Lung (tissue), 12 donors: Measurements from ENCODE around the gene NEURL1B. TPM values are rescaled to one million over a fixed set of nuclear protein-coding genes. Genes with fewer than 3 reads are reported as not detected.

Experiments
- ATAC-seq: fragments of 200-7000 bp; cut with Tn5 transposase; one replicate; pipeline ENCODE4 v1.9.1; 2020; ENCODE audit warnings: moderate number of reproducible peaks; ENCODE audit not compliant: insufficient read depth, low FRiP score
- DNase-seq, 3 donors: peaks; one replicate each; pipeline ENCODE4 v3.0.0-alpha.2; 2013 to 2017
- H3K27ac ChIP-seq, 2 donors: one replicate each; pipeline ENCODE4 v1.5.1; 2013; ENCODE audit warnings: mild to moderate bottlenecking in 2 of 2, moderate library complexity in 2 of 2, control low read depth in 1 of 2, inconsistent platforms in 1 of 2, low read depth in 1 of 2, low read length in 1 of 2
- H3K27me3 ChIP-seq, 3 donors: one replicate each; pipeline ENCODE4 v1.5.1; 2013; ENCODE audit warnings: low read length in 2 of 3; ENCODE audit not compliant: control insufficient read depth in 3 of 3, insufficient read depth in 3 of 3
- H3K36me3 ChIP-seq, 4 donors: one replicate each; pipeline ENCODE4 v1.5.1; 2013; ENCODE audit warnings: low read length in 4 of 4, mild to moderate bottlenecking in 1 of 4, moderate library complexity in 1 of 4; ENCODE audit not compliant: control insufficient read depth in 4 of 4, insufficient read depth in 4 of 4
- H3K4me1 ChIP-seq, 5 donors: one replicate each; pipeline ENCODE4 v1.5.1; 2013; ENCODE audit warnings: low read length in 5 of 5, mild to moderate bottlenecking in 2 of 5, moderate library complexity in 1 of 5; ENCODE audit not compliant: control insufficient read depth in 5 of 5, insufficient read depth in 5 of 5
- H3K4me3 ChIP-seq: one replicate; pipeline ENCODE4 v1.5.1; 2013; ENCODE audit warnings: mild to moderate bottlenecking, control low read depth, moderate library complexity
- H3K9ac ChIP-seq, 2 donors: one replicate each; pipeline ENCODE4 v1.5.1; 2013; ENCODE audit warnings: low read length in 2 of 2, control low read depth in 1 of 2; ENCODE audit not compliant: insufficient read depth in 1 of 2
- H3K9me3 ChIP-seq, 4 donors: one replicate each; pipeline ENCODE4 v1.5.1; 2013; ENCODE audit warnings: low read length in 3 of 4, mild to moderate bottlenecking in 1 of 4, moderate library complexity in 1 of 4; ENCODE audit not compliant: control insufficient read depth in 4 of 4, insufficient read depth in 3 of 4
- CTCF ChIP-seq: IDR thresholded peaks from 2 replicates; pipeline ENCODE4 v1.5.1; 2012; ENCODE audit warnings: mild to moderate bottlenecking; ENCODE audit errors: control extremely low read depth, extremely low read depth
- WGBS, 2 donors: extraction: QIAGEN DNeasy Blood & Tissue Kit; methylation state at CpG; one replicate each; pipeline ENCODE4 v1.1.7; 2013; 5-methylcytosine and 5-hydroxymethylcytosine counted together
- polyA plus RNA-seq, 2 donors: library from polyadenylated mRNA; stranded (reverse); fragments of 200-250 nt; gene quantifications; one replicate each; pipeline ENCODE4 v1.2.1, GENCODE V29; 2013
- total RNA-seq, 2 donors: library from RNA; depleted of rRNA in 1 of 2; stranded (reverse); fragments of >200 nt in 1 of 2; gene quantifications; one replicate each; pipeline ENCODE4 v1.2.1, GENCODE V29; 2014 to 2021
- donor health status: control.
- donor health status: control.
- donor health status: Bipolar disorder and iron deficiency.
- donor health status: healthy.
- donor health status: DM: yes; HTN: yes; CAD: no.

The NEURL1B gene
- total and polyA plus RNA-seq, 4 donors = 5.1 to 26.4 (median 11.8) TPM

- Histone ChIP-seq H3K9me3 (no peaks in the 10 kb centered on the region), H3K36me3 (peaks cover 0 to 5% (median 0%) of the 10 kb centered on the region in 4 donors), H3K4me3 (no peak overlapping the region), H3K27ac (no peak overlapping the region), H3K9ac (no peak overlapping the region), H3K27me3 (no peaks in the 10 kb centered on the region), H3K4me1 (peaks cover 0 to 13% (median 3%) of the 10 kb centered on the region in 5 donors)
- no peak for TF ChIP-seq CTCF
- ATAC-seq (peak; percentile 53), DNase-seq (peak; percentile 65 to 83 (median 81))
- 44 to 67% methylated on average over 7 of the region's 7 CpGs for WGBS, 2 donors
These were observed 37.8 kb downstream of the NEURL1B start for GRCh38 chr5:172678902-172679301.

DNA sequence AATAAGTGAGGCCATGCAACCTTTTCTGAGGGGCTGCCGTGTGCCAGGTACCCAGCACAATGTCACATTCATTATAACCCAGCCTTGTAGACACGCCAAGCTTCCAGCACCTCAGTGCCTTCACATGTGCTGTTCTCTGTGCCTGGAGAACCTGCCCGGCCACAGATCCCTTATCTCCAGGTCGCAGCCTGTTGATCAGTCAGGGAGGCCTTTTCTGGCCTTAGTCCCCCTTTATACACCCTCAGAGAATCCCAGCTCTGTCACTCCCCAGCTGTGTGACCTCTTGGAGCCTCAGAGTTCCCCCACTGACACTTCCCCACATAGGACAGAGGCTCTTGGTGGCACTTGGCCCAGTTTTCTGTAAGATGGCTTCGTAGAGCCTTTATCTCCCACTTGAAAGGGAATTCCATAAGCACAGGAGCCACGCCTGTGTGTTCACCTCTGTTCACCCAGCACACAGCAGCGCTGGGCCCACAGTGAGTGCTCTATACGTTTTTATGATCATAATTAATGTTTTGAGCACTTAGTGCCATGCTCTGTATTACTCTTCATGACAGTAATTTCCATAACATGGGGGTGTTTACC, 38.7 kb downstream of the NEURL1B start:
- H3K9me3 ChIP-seq = no peaks in the 10 kb centered on the region
- no peak for ATAC-seq
- peaks cover 0 to 5% (median 0%) of the 10 kb centered on the region in 4 donors for H3K36me3 ChIP-seq
- WGBS, 2 donors = 76 to 91% methylated on average over 8 of the region's 8 CpGs
- H3K27me3 ChIP-seq = no peaks in the 10 kb centered on the region
- no peak overlapping the region for H3K4me3 ChIP-seq
- DNase-seq = no peak
- peak overlapping the region in 1 of 2 donors; percentile 13 for H3K27ac ChIP-seq
- H3K9ac ChIP-seq = no peak overlapping the region
- no peak for TF ChIP-seq CTCF
- H3K4me1 ChIP-seq = peaks cover 0 to 13% (median 3%) of the 10 kb centered on the region in 5 donors

DNA sequence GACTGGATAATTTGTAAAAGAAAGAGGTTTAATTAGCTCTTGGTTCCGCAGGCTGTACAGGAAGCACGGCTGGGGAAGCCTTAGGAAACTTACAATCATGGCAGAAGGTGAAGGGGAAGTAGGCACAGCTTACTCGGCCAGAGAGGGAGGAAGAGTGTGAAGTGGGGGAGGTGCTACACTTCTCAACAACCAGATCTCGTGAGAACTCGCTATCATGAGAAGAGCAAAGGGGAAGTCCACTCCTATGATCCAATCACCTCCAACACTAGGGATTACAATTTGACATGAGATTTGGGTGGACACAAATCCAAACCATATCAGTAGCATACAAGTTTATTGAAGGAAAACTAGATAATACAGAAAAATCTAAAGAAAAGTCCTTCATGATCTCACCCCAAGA, 39.9 kb downstream of the NEURL1B start:
- ATAC-seq (no peak), DNase-seq (no peak)
- Histone ChIP-seq H3K4me1 (peaks cover 0 to 13% (median 3%) of the 10 kb centered on the region in 5 donors), H3K9me3 (no peaks in the 10 kb centered on the region), H3K9ac (no peak overlapping the region), H3K27ac (no peak overlapping the region), H3K36me3 (peaks cover 0 to 5% (median 0%) of the 10 kb centered on the region in 4 donors), H3K27me3 (no peaks in the 10 kb centered on the region), H3K4me3 (no peak overlapping the region)
- WGBS, 2 donors = 30 to 46% methylated on average over 5 of the region's 5 CpGs
- TF ChIP-seq CTCF = no peak

GRCh38 chr5:172681421-172681820, 40.4 kb downstream of the NEURL1B start:
- peaks cover 0 to 13% (median 3%) of the 10 kb centered on the region in 5 donors for H3K4me1 ChIP-seq
- no peak overlapping the region for H3K27ac ChIP-seq
- no peak for DNase-seq
- no peak overlapping the region for H3K9ac ChIP-seq
- WGBS, 2 donors = 94 to 95% methylated on average over 4 of the region's 4 CpGs
- ATAC-seq = no peak
- peaks cover 0 to 5% (median 0%) of the 10 kb centered on the region in 4 donors for H3K36me3 ChIP-seq
- TF ChIP-seq CTCF = no peak
- no peaks in the 10 kb centered on the region for H3K27me3 ChIP-seq
- no peaks in the 10 kb centered on the region for H3K9me3 ChIP-seq
- H3K4me3 ChIP-seq = no peak overlapping the region
